ENCODE results near the gene ATP10A. TPM values are rescaled to one million over a fixed set of nuclear protein-coding genes. Genes with fewer than 3 reads are reported as not detected.

The ATP10A gene
- polyA plus RNA-seq, 1 experiment = 3.5 TPM

- H3K27ac ChIP-seq (ENCODE audit: low read depth, low read length) = no peak overlapping the region
- no peaks in the 10 kb centered on the region for H3K27me3 ChIP-seq (ENCODE audit: control insufficient read depth, insufficient read depth, low read length)
- ChIA-PET CTCF (no interaction called here), POLR2A (no interaction called here)
- TF ChIP-seq, protein P1, sequence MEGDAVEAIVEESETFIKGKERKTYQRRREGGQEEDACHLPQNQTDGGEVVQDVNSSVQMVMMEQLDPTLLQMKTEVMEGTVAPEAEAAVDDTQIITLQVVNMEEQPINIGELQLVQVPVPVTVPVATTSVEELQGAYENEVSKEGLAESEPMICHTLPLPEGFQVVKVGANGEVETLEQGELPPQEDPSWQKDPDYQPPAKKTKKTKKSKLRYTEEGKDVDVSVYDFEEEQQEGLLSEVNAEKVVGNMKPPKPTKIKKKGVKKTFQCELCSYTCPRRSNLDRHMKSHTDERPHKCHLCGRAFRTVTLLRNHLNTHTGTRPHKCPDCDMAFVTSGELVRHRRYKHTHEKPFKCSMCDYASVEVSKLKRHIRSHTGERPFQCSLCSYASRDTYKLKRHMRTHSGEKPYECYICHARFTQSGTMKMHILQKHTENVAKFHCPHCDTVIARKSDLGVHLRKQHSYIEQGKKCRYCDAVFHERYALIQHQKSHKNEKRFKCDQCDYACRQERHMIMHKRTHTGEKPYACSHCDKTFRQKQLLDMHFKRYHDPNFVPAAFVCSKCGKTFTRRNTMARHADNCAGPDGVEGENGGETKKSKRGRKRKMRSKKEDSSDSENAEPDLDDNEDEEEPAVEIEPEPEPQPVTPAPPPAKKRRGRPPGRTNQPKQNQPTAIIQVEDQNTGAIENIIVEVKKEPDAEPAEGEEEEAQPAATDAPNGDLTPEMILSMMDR (IDR thresholded peaks at IDR 0.05; ENCODE audit: low read depth, low read length) = no peak
- no peaks in the 10 kb centered on the region; the same call in 1 of the 2 replicates for H3K9me3 ChIP-seq (ENCODE audit: control insufficient read depth, insufficient read depth, low read length)
- no peak for DNase-seq (ENCODE audit: low read depth, low spot score)
- no peak overlapping the region for H3K4me3 ChIP-seq (ENCODE audit: low read depth, low read length)
Observed at GRCh38 chr15:25864966-25865365, 1.8 kb upstream of the ATP10A start.

DNA sequence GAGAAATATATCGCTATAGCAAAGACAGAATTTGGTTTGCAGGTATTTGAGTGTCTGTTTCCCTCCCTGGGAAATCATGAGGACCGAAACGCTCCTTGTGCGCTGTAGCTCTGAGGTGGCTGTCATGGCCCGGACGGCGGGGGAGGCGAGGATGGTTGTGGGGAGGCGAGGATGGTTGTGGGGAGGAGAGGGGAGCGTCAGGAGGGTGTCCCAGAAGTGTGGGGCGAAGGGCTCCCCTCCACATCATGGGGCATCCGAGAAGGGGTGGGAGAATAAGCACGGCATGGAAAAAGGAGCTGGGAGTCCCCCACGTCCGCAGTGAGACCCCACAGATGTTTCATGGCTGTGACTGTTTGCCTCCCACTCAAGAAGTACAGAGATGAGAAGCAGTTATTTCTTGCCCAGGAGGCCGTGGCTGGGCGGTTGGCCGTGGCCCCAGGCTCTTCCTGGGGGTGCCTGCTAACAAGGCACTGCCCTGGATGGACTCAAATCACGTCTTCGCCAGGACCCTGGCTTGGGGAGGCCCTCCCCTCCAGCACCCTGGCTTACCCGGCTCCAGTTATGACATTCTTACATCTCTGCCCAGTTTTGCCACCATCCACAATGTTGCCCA is 947 bp upstream of the ATP10A start:
- TF ChIP-seq, protein P1 (IDR thresholded peaks at IDR 0.05; ENCODE audit: low read depth, low read length) = no peak
- no peak for DNase-seq (ENCODE audit: low read depth, low spot score)
- Histone ChIP-seq H3K9me3 (ENCODE audit: control insufficient read depth, insufficient read depth, low read length) (no peaks in the 10 kb centered on the region; the same call in 1 of the 2 replicates), H3K27me3 (ENCODE audit: control insufficient read depth, insufficient read depth, low read length) (no peaks in the 10 kb centered on the region), H3K27ac (ENCODE audit: low read depth, low read length) (no peak overlapping the region), H3K4me3 (ENCODE audit: low read depth, low read length) (peak overlapping the region; percentile 73)
- ChIA-PET CTCF (no interaction called here), POLR2A (no interaction called here)

GRCh38 chr15:25862472-25863110 is 536 bp downstream of the ATP10A start:
- no peaks in the 10 kb centered on the region for H3K27me3 ChIP-seq (ENCODE audit: control insufficient read depth, insufficient read depth, low read length)
- DNase-seq (ENCODE audit: low read depth, low spot score) = no peak
- peak overlapping the region; percentile 73 for H3K4me3 ChIP-seq (ENCODE audit: low read depth, low read length)
- ChIA-PET CTCF (interaction anchor here (0.7 to 1.2 kb wide), 2 partner anchors 24 to 69 kb away, joined by 3 read pairs; no protein-coding TSS in a partner anchor), POLR2A (no interaction called here)
- H3K9me3 ChIP-seq (ENCODE audit: control insufficient read depth, insufficient read depth, low read length) = no peaks in the 10 kb centered on the region; the same call in 1 of the 2 replicates
- no peak overlapping the region for H3K27ac ChIP-seq (ENCODE audit: low read depth, low read length)
- TF ChIP-seq, protein P1 (IDR thresholded peaks at IDR 0.05; ENCODE audit: low read depth, low read length) = 0 out of 2 replicates have a peak, but pooled peaks have one; percentile 3

DNA sequence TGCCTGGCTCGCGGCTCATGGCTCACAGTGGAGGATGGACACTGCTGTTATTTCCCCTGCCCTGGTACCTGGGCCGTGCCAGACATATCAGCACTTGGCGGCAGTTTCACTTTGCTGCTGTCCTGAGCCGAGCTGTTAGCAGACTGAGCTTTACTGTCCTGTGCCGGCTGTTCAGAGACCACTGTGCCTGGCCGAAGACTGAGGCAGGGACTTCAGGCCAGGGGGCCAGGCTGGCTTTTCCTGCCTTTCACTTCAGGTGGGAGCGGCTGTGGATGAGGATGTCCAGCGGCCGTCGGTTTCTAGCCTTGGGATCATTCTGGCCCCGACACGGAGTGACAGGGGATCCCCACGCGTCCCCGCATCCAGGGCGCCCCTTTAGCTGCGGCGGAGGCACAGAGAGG is 1.1 kb downstream of the ATP10A start:
- ChIA-PET POLR2A (no interaction called here), CTCF (interaction anchor here (1.2 kb wide), 1 partner anchor 69 kb away, joined by 3 read pairs; no protein-coding TSS in a partner anchor)
- H3K4me3 ChIP-seq (ENCODE audit: low read depth, low read length) = peak overlapping the region; percentile 73
- DNase-seq (ENCODE audit: low read depth, low spot score) = no peak
- H3K27me3 ChIP-seq (ENCODE audit: control insufficient read depth, insufficient read depth, low read length) = no peaks in the 10 kb centered on the region
- TF ChIP-seq, protein P1 (IDR thresholded peaks at IDR 0.05; ENCODE audit: low read depth, low read length) = no peak
- H3K9me3 ChIP-seq (ENCODE audit: control insufficient read depth, insufficient read depth, low read length) = no peaks in the 10 kb centered on the region; the same call in 1 of the 2 replicates
- no peak overlapping the region for H3K27ac ChIP-seq (ENCODE audit: low read depth, low read length)

Measured in AG04450 (cell line).